T-helper 22 cell (primary cell): Measurements from ENCODE around the gene ZFP37.
"Not testable (repeated sequence)": the region's sequence is repeated elsewhere in the genome, so short reads cannot be mapped to it uniquely, and the experiment has no call there.

Source experiments
- DNase-seq: peaks from one replicate; pipeline ENCODE4 v3.0.0-alpha.2; 2020; ENCODE audit warnings: low read depth

Gene ZFP37

GRCh38 chr9:113056191-113057106 is at the start of gene ZFP37:
TSS of gene ZFP37 (minus strand) at chr9:113056724. CDS start at chr9:113056688, 36 bp downstream.
- DNase-seq: peak; percentile 50

- not testable (repeated sequence) for DNase-seq
Observed at GRCh38 chr9:113105345-113105744, 48.8 kb upstream of the ZFP37 start.

- no peak for DNase-seq
Observed at GRCh38 chr9:113095561-113095960, 39.0 kb upstream of the ZFP37 start.

- DNase-seq: not testable (repeated sequence)
Observed at GRCh38 chr9:113089924-113090323, 33.4 kb upstream of the ZFP37 start.

- DNase-seq: not testable (repeated sequence)
Observed at GRCh38 chr9:113089143-113089505, 32.6 kb upstream of the ZFP37 start.

GRCh38 chr9:113088456-113089142 is 32.1 kb upstream of the ZFP37 start:
- not testable (repeated sequence) for DNase-seq

GRCh38 chr9:113062932-113063310 is 6.4 kb upstream of the ZFP37 start:
- DNase-seq: not testable (repeated sequence)

- not testable (repeated sequence) for DNase-seq
Observed at GRCh38 chr9:113062256-113062931, 5.9 kb upstream of the ZFP37 start.

- not testable (repeated sequence) for DNase-seq
Observed at GRCh38 chr9:113061072-113061850, 4.7 kb upstream of the ZFP37 start.

GRCh38 chr9:113059581-113060284 is 3.2 kb upstream of the ZFP37 start:
- not testable (repeated sequence) for DNase-seq

- DNase-seq: no peak
Observed at GRCh38 chr9:113057193-113057592, 669 bp upstream of the ZFP37 start.

- DNase-seq: no peak
Observed at GRCh38 chr9:113042884-113043657, 13.5 kb downstream of the ZFP37 start.

GRCh38 chr9:113026200-113026599 is 30.3 kb downstream of the ZFP37 start:
- no peak for DNase-seq

GRCh38 chr9:113018247-113018646 is 38.3 kb downstream of the ZFP37 start:
- no peak for DNase-seq

- DNase-seq: no peak
Observed at GRCh38 chr9:113012492-113012891, 44.0 kb downstream of the ZFP37 start.

- DNase-seq: no peak
Observed at GRCh38 chr9:113011911-113012381, 44.6 kb downstream of the ZFP37 start, which contains the start of gene ZNF883. TSS of gene ZNF883 (minus strand) at chr9:113012192.

- DNase-seq: no peak
Observed at GRCh38 chr9:113005777-113006176, 50.7 kb downstream of the ZFP37 start.

GRCh38 chr9:112997236-112997941 is 59.1 kb downstream of the ZFP37 start:
- no peak for DNase-seq
